Breast epithelium (tissue), 3 donors: ENCODE measurements around the gene CSNK2B.

Source experiments
- CTCF ChIP-seq, 3 donors: fragments of 450-650 bp; IDR thresholded peaks; one replicate each; pipeline ENCODE4 v1.5.1; 2016 to 2017; ENCODE audit warnings: antibody characterized with exemption in 3 of 3, mild to moderate bottlenecking in 3 of 3, moderate library complexity in 3 of 3
- POLR2A ChIP-seq: fragments of 450-650 bp; IDR thresholded peaks from one replicate; pipeline ENCODE4 v1.6.1; 2016; ENCODE audit warnings: antibody characterized with exemption, mild to moderate bottlenecking, moderate library complexity
- POLR2AphosphoS5 ChIP-seq, 3 donors: sonication (generic); formaldehyde crosslinking; IDR thresholded peaks; one replicate each; pipeline ENCODE4 v1.6.1; 2017; ENCODE audit warnings: antibody characterized with exemption in 3 of 3

GRCh38 chr6:31717499-31718222, 51.8 kb downstream of the CSNK2B start:
- TF ChIP-seq CTCF (IDR thresholded peaks at IDR 0.05) (peak in 1 of 3 donors; percentile 33), POLR2A (no peak), POLR2AphosphoS5 (IDR thresholded peaks at IDR 0.05) (peak in 1 of 3 donors; percentile 20)
